Smooth muscle cell (in vitro differentiated cells): Measurements from ENCODE around the gene OSBPL1A. TPM values are rescaled to one million over a fixed set of nuclear protein-coding genes. Genes with fewer than 3 reads are reported as not detected.

Source experiments
- DNase-seq: peaks from one replicate; lab custom pipeline; 2025; ENCODE audit not compliant: unreplicated experiment; lab: John Stamatoyannopoulos, UW
- H2AFZ ChIP-seq: fragments of 200-600 bp; sonication (generic); 2 replicates; pipeline ENCODE4 v1.6.0; 2016; ENCODE audit warnings: antibody characterized with exemption, low read depth, mild to moderate bottlenecking
- H3F3A ChIP-seq: fragments of 200-600 bp; sonication (generic); 2 replicates; pipeline ENCODE4 v1.6.0; 2017; ENCODE audit warnings: antibody characterized with exemption, low read depth
- H3K27ac ChIP-seq: fragments of 200-600 bp; sonication (generic); 2 replicates; pipeline ENCODE4 v1.5.1; 2016; ENCODE audit warnings: low read depth, mild to moderate bottlenecking
- H3K27me3 ChIP-seq: fragments of 200-600 bp; sonication (generic); 2 replicates; pipeline ENCODE4 v1.6.1; 2016; ENCODE audit warnings: low read depth, mild to moderate bottlenecking
- H3K36me3 ChIP-seq: fragments of 200-600 bp; sonication (generic); 2 replicates; pipeline ENCODE4 v1.5.1; 2016; ENCODE audit warnings: low read depth
- H3K4me1 ChIP-seq: fragments of 200-600 bp; sonication (generic); 2 replicates; pipeline ENCODE4 v1.5.1; 2016; ENCODE audit warnings: low read depth
- H3K4me2 ChIP-seq: fragments of 200-600 bp; sonication (generic); 2 replicates; pipeline ENCODE4 v1.6.0; 2016; ENCODE audit warnings: mild to moderate bottlenecking
- H3K4me3 ChIP-seq: fragments of 200-600 bp; sonication (generic); 2 replicates; pipeline ENCODE4 v1.5.1; 2016; ENCODE audit warnings: mild to moderate bottlenecking
- H3K79me2 ChIP-seq: fragments of 200-600 bp; sonication (generic); 2 replicates; pipeline ENCODE4 v1.6.0; 2016; ENCODE audit warnings: low read depth, mild to moderate bottlenecking
- H3K9ac ChIP-seq: fragments of 200-600 bp; sonication (generic); 2 replicates; pipeline ENCODE4 v1.6.0; 2016; ENCODE audit warnings: low read depth
- H3K9me3 ChIP-seq: fragments of 200-600 bp; sonication (generic); replicated peaks from 2 replicates; pipeline ENCODE4 v1.5.1; 2016; ENCODE audit warnings: low read depth
- H4K20me1 ChIP-seq: fragments of 200-600 bp; sonication (generic); 2 replicates; pipeline ENCODE4 v1.6.0; 2016; ENCODE audit warnings: low read depth
- CTCF ChIP-seq: fragments of 200-600 bp; sonication (generic); IDR thresholded peaks from 2 replicates; pipeline ENCODE4 v1.5.1; 2017; ENCODE audit warnings: borderline replicate concordance, mild to moderate bottlenecking, antibody characterized with exemption; ENCODE audit not compliant: insufficient read depth, poor library complexity, severe bottlenecking
- WGBS: methylation state at CpG from one replicate; pipeline ENCODE4 v1.1.7; 2016; ENCODE audit warnings: low lambda C conversion rate; 5-methylcytosine and 5-hydroxymethylcytosine counted together
- polyA plus RNA-seq: library from polyadenylated mRNA; unstranded; fragments of >200 nt; fragmentation: Nextera tagmentation; extraction: Ambion mirVana; gene quantifications from 2 replicates; pipeline ENCODE4 v1.2.1, GENCODE V29; 2016
- total RNA-seq: library from RNA; depleted of rRNA; stranded (reverse); fragments of >200 nt; gene quantifications from 2 replicates; pipeline ENCODE4 v1.2.3, GENCODE V29; 2014

OSBPL1A gene
- total and polyA plus RNA-seq, 2 experiments from 2014 or later: 15.3 to 23.4 TPM

GRCh38 chr18:24262087-24262486 is 135.5 kb downstream of the OSBPL1A start:
- Histone ChIP-seq H2AFZ (no peak overlapping the region), H3K9me3 (no peaks in the 10 kb centered on the region), H3K9ac (no peak overlapping the region), H3K27ac (no peak overlapping the region), H3K36me3 (no peaks in the 10 kb centered on the region), H4K20me1 (no peaks in the 10 kb centered on the region), H3K79me2 (peaks cover 2% of the 10 kb centered on the region), H3K27me3 (no peaks in the 10 kb centered on the region), H3F3A (no peaks in the 10 kb centered on the region), H3K4me2 (no peak overlapping the region), H3K4me1 (peaks cover 4% of the 10 kb centered on the region), H3K4me3 (no peak overlapping the region)
- DNase-seq: no peak
- TF ChIP-seq CTCF: no peak
- WGBS: 79% methylated on average over 4 of the region's 4 CpGs

- Histone ChIP-seq H3K9ac (no peak overlapping the region), H3K27ac (no peak overlapping the region), H3K36me3 (no peaks in the 10 kb centered on the region), H4K20me1 (no peaks in the 10 kb centered on the region), H3F3A (no peaks in the 10 kb centered on the region), H3K4me1 (no peaks in the 10 kb centered on the region), H3K4me2 (peak overlapping the region; percentile 8), H3K79me2 (peaks cover 3% of the 10 kb centered on the region), H2AFZ (no peak overlapping the region), H3K4me3 (no peak overlapping the region), H3K27me3 (no peaks in the 10 kb centered on the region), H3K9me3 (no peaks in the 10 kb centered on the region)
- WGBS: 91% methylated on average over 6 of the region's 6 CpGs
- TF ChIP-seq CTCF: no peak
- DNase-seq: no peak
Observed at GRCh38 chr18:24259869-24260641, 137.6 kb downstream of the OSBPL1A start.

- 100% methylated on average over 1 of the region's 1 CpG for WGBS
- Histone ChIP-seq H3K36me3 (no peaks in the 10 kb centered on the region), H3K4me3 (no peak overlapping the region), H3F3A (no peaks in the 10 kb centered on the region), H3K27me3 (no peaks in the 10 kb centered on the region), H3K27ac (no peak overlapping the region), H3K9me3 (no peaks in the 10 kb centered on the region), H2AFZ (no peak overlapping the region), H3K4me2 (no peak overlapping the region), H3K4me1 (no peaks in the 10 kb centered on the region), H4K20me1 (no peaks in the 10 kb centered on the region), H3K9ac (no peak overlapping the region), H3K79me2 (peaks cover 3% of the 10 kb centered on the region)
- no peak for TF ChIP-seq CTCF
- DNase-seq: no peak
Observed at GRCh38 chr18:24254071-24254470, 143.6 kb downstream of the OSBPL1A start.

- Histone ChIP-seq H3K9ac (no peak overlapping the region), H3K4me2 (no peak overlapping the region), H3K36me3 (no peaks in the 10 kb centered on the region), H2AFZ (no peak overlapping the region), H3F3A (no peaks in the 10 kb centered on the region), H3K27ac (no peak overlapping the region), H3K9me3 (no peaks in the 10 kb centered on the region), H3K27me3 (no peaks in the 10 kb centered on the region), H3K4me1 (no peaks in the 10 kb centered on the region), H3K79me2 (peaks cover 4% of the 10 kb centered on the region), H4K20me1 (peaks cover 3% of the 10 kb centered on the region), H3K4me3 (no peak overlapping the region)
- TF ChIP-seq CTCF: no peak
- 97% methylated on average over 6 of the region's 6 CpGs for WGBS
- no peak for DNase-seq
Observed at GRCh38 chr18:24249716-24250115, 147.9 kb downstream of the OSBPL1A start.
